ENCODE data around the gene FRAS1. TPM values are rescaled to one million over a fixed set of nuclear protein-coding genes. Genes with fewer than 3 reads are reported as not detected.
A peak's percentile ranks its signal among the peaks of the same experiment; 100 is the strongest.
"Not testable (repeated sequence)": the region's sequence is repeated elsewhere in the genome, so short reads cannot be mapped to it uniquely, and the experiment has no call there.

The FRAS1 gene
- total RNA-seq, 1 experiment from 2014 or later: 2.1 TPM

DNA sequence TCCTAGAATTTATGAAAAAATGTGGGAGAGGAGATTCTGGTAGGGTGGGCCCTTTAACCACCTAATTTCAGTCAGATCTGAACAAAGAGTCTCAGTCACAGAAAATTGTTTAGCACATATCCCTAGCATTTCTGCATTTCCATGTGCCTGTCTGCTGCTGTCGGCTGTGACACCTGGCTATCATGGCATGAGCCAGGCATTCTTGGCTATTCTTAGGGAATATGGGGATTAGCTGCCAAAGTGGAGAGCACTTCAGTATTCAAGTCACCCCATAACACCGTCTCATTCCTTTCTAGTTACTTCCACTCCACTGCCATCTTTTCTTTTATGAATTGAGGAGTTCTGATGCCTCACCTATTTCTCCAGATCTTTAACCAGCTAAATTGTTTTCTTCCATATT, 211.5 kb downstream of the FRAS1 start:
- DNase-seq (ENCODE audit: low read depth): no peak

DNA sequence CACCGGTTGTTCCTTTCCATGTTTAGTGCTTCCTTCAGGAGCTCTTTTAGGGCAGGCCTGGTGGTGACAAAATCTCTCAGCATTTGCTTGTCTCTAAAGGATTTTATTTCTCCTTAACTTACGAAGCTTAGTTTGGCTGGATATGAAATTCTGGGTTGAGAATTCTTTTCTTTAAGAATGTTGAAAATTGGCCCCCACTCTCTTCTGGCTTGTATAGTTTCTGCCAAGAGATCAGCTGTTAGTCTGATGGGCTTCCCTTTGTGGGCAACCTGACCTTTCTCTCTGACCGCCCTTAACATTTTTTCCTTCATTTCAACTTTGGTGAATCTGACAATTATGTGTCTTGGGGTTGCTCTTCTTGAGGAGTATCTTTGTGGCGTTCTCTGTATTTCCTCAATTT, 218.3 kb downstream of the FRAS1 start:
- DNase-seq (ENCODE audit: low read depth): not testable (repeated sequence)

DNA sequence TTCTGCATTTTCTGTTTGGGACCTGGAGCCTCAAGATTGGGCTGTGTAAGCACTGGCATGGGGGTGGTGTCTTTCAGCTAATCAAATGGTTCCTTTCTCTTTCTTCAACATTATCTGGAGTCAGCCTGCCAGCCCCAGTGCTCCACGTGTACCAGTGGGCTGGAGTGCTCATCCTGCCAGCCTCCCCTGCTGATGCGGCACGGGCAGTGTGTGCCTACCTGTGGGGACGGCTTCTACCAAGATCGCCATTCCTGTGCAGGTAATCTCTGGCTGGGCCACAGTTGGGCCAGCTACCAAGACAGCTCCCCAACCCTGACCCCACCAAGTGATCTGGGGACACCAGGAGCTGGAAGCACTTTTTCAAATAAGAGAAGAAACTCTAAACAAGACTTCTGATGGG, 229.2 kb downstream of the FRAS1 start:
- no peak for DNase-seq (ENCODE audit: low read depth)

DNA sequence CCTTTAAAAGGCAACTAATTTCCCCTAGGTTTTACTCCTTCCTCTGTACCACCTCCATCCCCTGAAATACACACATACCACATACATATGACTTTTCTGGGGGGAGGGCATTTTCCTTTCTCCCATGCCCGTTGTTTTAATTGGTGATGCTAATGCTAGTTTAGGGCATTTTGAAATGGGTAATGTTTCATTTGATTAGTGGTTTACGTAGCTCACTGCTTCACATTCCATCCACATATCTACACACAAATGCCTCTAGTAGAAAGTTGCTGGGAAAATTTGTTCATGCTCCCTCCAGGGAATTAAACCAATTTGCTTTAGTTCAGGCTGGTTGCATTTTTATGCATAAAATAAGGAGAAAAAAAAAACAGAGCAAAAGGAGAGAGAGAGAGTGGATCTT, 231.2 kb downstream of the FRAS1 start:
- DNase-seq (ENCODE audit: low read depth): no peak

DNA sequence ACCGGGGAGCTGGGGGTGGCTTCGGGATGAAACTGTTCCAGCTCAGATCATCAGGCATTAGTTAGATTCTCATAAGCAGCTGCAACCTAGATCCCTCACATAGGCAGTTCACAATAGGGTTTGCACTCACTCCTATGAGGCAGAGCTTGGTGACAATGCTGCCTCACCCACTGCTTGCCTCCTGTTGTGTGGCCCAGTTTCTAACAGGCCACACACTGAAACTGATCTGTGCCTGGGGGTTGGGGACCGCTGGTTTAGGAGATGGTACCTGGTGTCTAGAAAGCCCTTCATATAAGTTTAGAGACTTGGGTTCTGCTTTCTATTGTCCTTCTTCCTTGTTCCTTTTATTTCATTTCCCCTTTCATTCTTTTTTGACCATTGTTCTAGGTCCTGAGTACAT, 234.2 kb downstream of the FRAS1 start:
- DNase-seq (ENCODE audit: low read depth): no peak

DNA sequence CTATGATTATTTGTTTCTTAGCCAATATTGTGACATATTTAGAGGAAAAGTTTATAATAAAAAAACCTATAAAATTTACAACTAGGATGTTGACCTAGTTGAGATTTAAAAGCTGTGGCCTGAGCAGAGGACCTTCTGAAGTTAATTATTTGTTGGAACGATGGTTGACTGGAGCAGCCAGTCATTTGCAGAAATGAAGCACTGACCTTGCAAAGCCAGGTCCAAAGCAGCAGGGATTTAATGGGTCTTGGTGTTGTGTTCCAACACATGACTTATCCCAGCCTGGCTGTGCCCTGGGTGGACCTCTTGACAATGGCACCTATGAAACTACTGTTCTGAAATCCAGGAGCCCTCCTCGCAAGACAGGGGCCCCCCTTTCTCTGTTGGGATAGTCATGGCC, 235.2 kb downstream of the FRAS1 start:
- no peak for DNase-seq (ENCODE audit: low read depth)

DNA sequence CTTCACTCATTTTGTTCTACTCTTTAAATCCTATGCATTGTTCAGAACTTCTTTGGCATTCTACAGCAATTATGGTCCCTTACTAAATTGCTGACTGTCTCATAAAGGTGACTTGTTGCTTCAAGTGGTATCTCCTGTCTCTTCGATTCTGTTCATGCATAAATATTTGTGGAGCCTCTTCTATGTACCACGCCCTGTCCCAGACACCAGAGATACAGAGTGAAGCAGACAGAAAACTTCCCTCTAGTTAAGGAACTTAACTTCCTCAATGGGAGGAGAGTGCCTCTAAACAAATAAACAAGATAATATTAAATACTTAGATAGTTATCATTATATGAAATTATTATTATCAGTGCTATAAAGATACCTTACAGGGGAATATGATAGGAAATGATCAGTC, 235.7 kb downstream of the FRAS1 start:
- DNase-seq (ENCODE audit: low read depth): no peak

DNA sequence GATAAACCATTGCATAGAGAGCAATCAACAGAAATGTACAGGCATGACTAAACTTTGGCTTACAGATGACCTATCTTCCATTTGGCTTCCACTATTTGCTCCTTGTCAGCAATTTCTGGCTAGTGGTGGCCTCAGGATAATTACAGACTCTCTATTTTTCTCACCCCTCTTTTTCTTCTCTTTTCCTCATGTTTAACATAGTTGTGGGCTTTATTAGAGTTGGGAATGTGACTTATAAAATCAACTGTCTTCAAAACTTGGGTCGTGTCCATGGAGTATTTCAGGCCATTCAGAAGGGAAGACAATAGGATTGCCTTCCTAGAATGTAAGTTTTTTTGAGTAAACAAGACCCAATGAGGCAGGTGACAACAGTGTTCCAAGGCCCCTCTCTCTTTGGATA, 236.2 kb downstream of the FRAS1 start:
- no peak for DNase-seq (ENCODE audit: low read depth)

DNA sequence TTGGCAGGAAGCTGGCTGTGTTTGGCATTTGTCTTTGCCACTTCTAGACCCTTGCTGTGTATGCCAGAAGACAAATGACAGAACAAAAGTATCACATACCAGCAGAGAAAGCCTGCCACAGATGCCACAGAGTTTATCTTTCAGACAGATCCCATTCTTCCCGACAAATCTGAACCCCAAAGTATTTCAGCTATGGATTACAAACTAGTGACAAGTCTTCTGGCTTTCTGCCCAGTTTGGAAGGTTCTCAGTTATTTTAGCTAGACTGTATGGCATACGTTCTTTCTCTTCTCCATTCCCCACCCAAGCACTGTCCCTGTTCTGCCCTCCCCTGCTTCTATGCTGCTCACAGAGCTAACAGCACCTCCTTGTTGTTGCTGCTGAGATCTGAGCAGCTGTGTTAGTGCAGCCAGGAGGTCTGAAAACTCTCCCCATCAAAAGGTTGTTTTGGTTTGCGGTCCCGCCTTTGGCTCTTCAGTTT, 236.7 kb downstream of the FRAS1 start:
- DNase-seq (ENCODE audit: low read depth): peak; percentile 77

DNA sequence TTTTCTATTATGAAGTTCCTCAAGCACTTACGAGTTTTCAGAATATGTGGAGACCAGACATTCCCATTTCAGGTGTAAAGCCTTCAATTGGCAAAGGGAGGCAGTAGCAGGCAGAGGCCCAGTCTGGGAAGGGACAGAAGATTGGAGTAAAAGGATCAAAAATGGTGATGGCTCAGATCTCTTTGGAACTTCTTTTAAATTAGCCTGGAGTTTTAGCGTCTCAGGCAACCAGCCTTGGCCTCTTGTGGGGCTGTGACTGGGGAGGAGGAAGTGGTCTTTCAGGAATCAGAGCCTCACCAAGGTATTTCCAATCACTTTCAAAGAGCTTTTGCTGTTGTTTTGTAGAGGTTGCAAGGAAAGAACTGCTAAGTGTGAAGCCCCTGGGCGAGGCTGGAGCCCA, 239.1 kb downstream of the FRAS1 start:
- no peak for DNase-seq (ENCODE audit: low read depth)

DNA sequence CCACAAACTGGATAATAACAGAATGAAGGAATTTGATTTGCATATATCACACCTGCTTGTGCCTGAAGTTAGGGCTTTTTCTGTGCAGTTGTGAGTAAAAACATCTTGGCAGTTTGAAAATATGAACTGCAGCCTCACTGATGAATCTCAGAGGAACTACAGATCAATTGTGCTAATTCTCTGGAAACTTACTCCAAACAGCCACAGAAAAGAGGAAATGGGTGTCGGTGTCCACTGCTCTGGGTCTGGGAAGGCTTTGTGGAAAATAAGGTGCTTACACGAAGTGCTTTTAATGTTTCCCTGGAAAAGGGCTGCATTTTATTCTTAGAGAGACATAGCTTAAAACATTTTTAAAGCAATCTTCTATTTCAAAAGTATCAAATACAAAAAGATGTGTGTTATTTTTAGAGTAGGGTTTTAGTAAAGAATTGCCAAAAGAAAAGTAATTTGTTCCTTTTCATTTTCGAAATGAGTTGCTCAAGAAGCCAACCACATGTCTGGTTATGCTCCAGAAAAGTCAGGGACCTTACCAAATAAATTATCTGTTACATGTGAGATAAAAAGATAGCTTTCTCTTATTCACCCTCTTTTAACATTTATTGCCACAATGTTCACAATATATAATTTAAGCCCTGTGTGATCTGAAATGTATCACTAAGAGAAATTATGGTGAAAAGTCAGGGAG, 240.1 kb downstream of the FRAS1 start:
- DNase-seq (ENCODE audit: low read depth): no peak

DNA sequence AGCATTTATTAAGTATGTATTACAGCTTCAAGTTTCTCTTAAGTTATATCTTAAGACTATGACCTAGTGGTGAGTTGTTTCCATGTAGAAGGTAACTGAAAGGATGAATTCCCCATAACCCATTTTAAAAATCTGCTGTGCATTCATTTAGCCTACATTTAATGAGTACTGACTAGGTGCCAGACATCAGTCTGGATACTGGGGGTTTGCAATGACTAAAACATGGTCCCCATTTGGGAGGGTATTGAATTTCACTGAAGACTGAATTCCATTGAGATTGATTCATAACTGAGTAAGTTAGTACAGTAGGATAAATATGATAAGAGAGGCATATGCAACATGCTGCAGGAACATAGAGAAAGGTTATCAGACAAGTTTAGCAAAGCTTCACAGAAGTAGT, 241.5 kb downstream of the FRAS1 start:
- DNase-seq (ENCODE audit: low read depth): peak; percentile 52

DNA sequence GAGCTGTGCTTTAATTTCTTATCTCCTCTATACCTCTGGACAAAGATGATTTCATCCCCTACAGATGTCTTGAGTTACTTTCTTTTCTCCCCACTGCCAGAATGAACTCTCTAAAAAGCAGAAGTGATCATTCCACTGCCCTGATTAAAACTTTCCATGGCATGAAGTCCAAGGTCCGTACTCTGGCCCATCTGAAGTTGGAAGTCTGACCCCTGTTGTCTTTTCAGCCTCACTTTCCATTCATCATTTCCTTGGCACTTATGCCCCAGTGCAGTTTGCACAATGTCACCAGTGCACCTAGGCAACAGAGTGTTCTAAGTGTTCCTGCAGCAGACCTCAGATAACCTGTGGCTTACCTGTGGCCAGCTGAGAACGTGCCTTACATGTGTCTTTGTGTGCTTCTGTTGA, 242.4 kb downstream of the FRAS1 start:
- no peak for DNase-seq (ENCODE audit: low read depth)

DNA sequence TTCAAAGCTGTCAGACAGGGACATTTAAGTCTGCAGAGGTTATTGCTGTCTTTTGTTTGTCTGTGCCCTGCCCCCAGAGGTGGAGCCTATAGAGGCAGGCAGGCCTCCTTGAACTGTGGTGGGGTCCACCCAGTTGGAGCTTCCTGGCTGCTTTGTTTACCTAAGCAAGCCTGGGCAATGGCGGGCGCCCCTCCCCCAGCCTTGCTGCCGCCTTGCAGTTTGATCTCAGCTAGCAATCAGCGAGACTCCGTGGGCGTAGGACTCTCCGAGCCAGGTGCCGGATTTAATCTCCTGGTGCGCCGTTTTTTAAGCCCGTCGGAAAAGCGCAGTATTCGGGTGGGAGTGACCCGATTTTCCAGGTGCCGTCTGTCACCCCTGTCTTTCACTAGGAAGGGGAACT, 250.1 kb downstream of the FRAS1 start:
- not testable (repeated sequence) for DNase-seq (ENCODE audit: low read depth)

DNA sequence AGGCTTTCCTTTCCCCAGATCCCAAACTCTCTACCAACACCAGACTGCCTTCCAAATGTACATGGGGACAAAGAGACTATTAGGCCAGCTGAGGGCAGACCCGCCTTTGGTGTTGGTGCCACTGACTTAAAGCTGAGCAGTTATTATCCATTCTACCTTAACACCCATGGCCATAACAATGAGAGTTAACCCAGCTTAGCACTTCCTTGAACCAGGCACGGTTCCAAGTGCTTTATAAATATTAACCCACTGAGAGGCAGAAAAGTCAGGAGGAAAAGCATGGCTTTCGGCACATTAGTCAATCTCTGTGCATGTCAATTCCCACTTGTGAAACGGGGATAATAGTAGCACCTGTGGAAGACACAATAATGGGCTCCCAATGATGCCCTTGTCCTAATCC, 251.4 kb downstream of the FRAS1 start:
- DNase-seq (ENCODE audit: low read depth): no peak

DNA sequence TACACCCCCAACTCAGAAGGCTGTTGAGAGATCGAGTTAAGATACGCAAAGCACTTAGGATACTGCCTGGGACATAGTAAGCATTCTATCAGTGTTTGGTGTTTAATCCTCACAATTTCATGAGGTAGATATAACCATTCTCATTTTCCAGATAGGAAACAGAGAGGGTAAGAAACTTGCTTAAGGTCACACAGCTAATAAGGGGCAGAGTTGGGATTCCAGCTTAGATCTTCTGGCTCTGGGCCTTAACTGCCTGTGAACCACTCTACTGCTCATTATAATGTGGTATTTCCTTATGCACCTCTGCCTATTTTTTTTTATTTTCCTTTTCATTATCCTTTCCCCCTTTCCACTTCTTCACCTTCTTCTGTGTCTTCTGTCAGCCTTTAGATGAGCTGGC, 252.2 kb downstream of the FRAS1 start:
- no peak for DNase-seq (ENCODE audit: low read depth)

DNA sequence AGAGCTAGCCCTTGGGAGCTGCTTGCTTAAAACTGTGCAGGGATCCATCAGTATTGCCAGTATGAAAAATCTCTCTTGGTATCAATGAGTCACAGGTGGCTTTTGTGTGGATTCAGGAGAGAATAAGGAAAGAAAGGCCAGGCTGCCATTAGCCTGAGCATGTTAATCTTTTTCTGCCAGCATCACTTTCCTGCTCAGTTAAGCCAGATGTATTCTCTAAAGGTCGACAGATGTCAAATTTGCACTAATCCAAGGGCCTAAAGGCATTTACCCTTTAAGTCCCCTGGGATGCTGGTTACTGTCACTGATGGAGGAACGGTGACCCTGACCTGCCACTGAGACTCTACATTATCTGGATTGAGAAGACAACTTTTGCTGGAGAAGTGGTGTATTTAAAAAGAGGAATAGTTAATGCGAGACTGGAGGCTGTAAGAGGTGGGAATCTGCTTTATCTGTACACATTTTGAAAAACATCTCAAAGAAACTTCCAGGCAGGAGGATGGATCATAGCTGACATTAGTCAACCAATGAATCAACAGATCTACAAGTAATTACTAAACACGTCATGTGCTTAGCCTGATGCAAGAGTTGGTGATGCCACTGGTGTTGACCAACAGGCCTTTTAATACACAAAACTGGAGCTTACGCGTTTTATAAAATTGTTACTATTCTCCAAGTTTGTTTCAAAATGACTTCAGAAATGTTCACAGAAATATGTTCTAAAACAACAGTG, 253.1 kb downstream of the FRAS1 start:
- no peak for DNase-seq (ENCODE audit: low read depth)

DNA sequence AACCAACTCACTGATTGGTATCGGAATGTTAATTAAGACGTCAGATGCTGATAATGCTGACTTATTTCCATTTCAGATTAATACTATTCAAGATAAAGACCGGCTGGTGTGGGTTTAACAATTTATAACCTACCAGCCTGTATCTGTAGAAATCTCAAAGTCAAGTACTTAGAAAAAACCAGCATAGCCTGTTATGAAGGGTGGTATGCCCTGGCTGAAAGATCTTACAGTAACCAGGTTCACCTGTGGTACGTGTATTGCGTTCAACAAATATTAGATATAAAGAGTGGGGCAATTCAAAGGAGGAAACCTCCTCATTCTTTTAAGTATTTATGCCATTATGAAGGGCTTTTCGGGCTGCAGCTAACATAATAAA, 253.6 kb downstream of the FRAS1 start:
- DNase-seq (ENCODE audit: low read depth): no peak

DNA sequence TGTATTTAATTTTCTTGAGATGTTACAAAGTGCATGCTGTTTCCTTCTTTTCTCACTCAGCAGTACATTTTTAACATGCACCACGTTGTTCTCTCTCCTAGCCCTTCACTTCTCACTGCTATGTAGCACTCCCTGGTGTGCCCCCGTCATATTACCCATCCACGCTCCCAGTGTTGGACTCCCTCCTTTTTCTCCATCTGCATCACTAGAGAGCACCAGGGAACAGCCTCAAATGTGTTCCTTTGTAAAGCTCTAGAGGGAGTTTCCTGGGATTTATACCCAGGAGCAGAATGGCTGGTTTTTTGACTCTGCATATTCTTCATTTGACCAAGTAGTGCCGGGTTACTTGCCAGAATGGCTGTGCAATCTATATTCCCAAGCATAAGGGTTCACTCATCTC, 254.2 kb downstream of the FRAS1 start:
- no peak for DNase-seq (ENCODE audit: low read depth)

DNA sequence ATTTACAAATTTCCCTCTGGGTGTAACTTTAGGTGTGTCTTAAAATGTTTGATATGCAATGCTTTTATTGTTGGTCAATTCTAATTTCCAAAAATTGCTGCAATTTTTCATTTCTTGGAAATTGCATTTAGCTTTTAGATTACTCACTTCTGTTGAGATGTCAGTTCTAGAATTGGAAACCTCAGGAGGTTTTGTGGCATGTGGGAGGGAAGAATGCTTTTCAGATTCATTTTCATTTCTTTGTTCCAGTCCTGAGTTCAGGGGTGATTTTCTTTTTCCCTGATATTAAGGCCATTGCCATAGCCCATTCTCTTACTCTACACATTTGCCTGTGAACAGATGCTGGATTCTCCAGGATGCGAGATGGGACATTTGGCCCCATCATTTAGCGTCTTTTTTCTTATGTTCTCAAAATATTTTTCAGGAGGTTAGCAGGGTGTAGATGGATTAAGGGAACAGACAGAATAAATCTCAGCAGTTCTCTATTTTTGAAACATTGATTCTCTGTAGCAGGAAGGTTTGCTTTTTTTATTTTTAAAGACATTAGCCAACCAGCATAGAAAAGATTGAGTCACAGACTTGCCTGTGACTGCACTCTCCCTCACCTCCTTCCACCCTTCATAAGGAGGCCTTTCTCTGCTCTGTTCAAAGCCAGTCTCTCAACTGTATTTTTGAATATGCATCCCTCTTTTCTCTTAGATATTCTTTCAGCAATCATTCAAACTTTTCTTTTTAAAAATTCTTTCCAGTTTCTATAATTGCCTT, 256.0 kb downstream of the FRAS1 start:
- no peak for DNase-seq (ENCODE audit: low read depth)

DNA sequence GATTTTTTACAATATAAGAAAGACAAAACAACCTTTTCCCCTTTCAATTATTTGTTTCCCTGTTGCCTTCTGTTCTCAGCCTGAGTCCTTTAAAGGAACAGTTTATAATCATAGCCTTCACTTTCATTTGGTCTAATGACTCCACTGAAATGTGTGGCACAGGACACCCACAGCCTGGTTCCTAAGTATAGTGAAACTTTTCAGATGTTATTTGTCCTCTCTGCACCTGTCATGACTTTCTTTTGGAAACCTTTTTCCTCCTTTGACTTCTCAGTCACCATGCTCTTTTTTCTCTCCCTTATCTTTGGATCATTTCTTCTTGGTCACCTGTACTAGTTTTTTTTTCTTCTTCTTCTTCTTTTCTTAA, 256.6 kb downstream of the FRAS1 start:
- no peak for DNase-seq (ENCODE audit: low read depth)

DNA sequence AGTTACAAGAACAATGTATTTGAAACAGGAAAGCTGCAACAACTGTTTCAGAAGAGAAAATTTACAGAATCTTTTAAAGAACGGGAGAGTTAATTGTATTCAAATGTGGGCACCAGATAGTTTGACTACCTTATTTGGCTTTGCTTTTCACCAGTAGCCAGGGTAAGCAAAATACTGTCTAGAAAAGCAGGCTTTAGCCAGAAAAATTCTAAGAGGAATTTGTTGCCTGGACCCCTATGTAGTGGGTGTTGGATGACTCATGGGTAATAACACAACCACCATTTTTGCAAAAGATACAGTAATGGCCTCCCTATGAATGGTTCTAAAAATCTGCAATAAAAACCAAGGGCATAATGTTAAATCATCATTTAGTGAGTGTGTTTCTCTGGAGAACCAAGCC, 261.0 kb downstream of the FRAS1 start:
- DNase-seq (ENCODE audit: low read depth): no peak
